Natural killer cell (primary cell): ENCODE measurements around the gene BCAP31. TPM values are rescaled to one million over a fixed set of nuclear protein-coding genes. Genes with fewer than 3 reads are reported as not detected.
A peak's percentile ranks its signal among the peaks of the same experiment; 100 is the strongest.

Experiments
- ATAC-seq, 3 donors: fragments of 150-1000 bp in 2 of 3; fragments of 200-7000 bp in 1 of 3; cut with Tn5 transposase; 1 replicate in 1 of 3; 2 replicates in 2 of 3; pipeline ENCODE4 v1.10.0; 2021; ENCODE audit warnings: mild to moderate bottlenecking in 2 of 3, moderate library complexity in 2 of 3
- DNase-seq, 2 donors: peaks; one replicate each; pipeline versions ENCODE4 v3.0.0 to v3.0.0-alpha.2; 2013 to 2021; ENCODE audit warnings: mixed read lengths in 1 of 2
- H3K27ac ChIP-seq: one replicate; pipeline ENCODE4 v1.5.1; 2013; ENCODE audit warnings: mild to moderate bottlenecking, low read length
- H3K27me3 ChIP-seq: one replicate; pipeline ENCODE4 v1.6.1; 2013; ENCODE audit warnings: low read length; ENCODE audit not compliant: control insufficient read depth, insufficient read depth
- H3K36me3 ChIP-seq: one replicate; pipeline ENCODE4 v1.6.1; 2013; ENCODE audit warnings: low read length; ENCODE audit not compliant: control insufficient read depth, insufficient read depth
- H3K4me1 ChIP-seq: one replicate; pipeline ENCODE4 v1.6.1; 2013; ENCODE audit warnings: low read length; ENCODE audit not compliant: control insufficient read depth, insufficient read depth
- H3K4me3 ChIP-seq: one replicate; pipeline ENCODE4 v1.5.1; 2013; ENCODE audit warnings: low read length
- H3K9me3 ChIP-seq: one replicate; pipeline ENCODE4 v1.6.1; 2013; ENCODE audit warnings: low read length; ENCODE audit not compliant: control insufficient read depth, insufficient read depth
- H3K27ac Mint-ChIP-seq, 2 donors: one replicate each; pipeline ENCODE4 v1.8.0; 2022; ENCODE audit warnings: mild to moderate bottlenecking in 2 of 2, mixed read lengths in 2 of 2, moderate library complexity in 1 of 2
- H3K27me3 Mint-ChIP-seq, 2 donors: one replicate each; pipeline ENCODE4 v1.8.0; 2022; ENCODE audit warnings: low read depth in 2 of 2, mixed read lengths in 2 of 2
- H3K36me3 Mint-ChIP-seq: one replicate; pipeline ENCODE4 v1.8.0; 2022; ENCODE audit warnings: mixed read lengths
- H3K4me1 Mint-ChIP-seq, 2 donors: one replicate each; pipeline ENCODE4 v1.8.0; 2022; ENCODE audit warnings: mixed read lengths in 2 of 2
- H3K4me3 Mint-ChIP-seq: one replicate; pipeline ENCODE4 v1.8.0; 2022; ENCODE audit warnings: mild to moderate bottlenecking, moderate library complexity, mixed read lengths
- H3K9me3 Mint-ChIP-seq, 2 donors: one replicate each; pipeline ENCODE4 v1.8.0; 2022; ENCODE audit warnings: mixed read lengths in 2 of 2
- WGBS: methylation state at CpG from one replicate; pipeline ENCODE4 v1.1.7; 2013; ENCODE audit warnings: missing lambda C conversion rate; ENCODE audit not compliant: insufficient coverage; 5-methylcytosine and 5-hydroxymethylcytosine counted together
- intact Hi-C: fragments of 100-400 bp; cut with micrococcal nuclease; formaldehyde crosslinking; loops from one replicate; pipeline ENCODE4 v1.14.2; 2022
- total RNA-seq, 4 donors: library from RNA; stranded (reverse); fragments of 120-200 nt in 1 of 4; gene quantifications; one replicate each; pipeline versions ENCODE4 v1.2.3 to v1.2.4, GENCODE V29; 2013 to 2022
- TF ChIP-seq, protein P1 (sequence below): fragments of 200-600 bp; IDR thresholded peaks from one replicate; pipeline ENCODE4 v1.8.0; 2022; ENCODE audit warnings: antibody characterized with exemption

BCAP31 gene
- total RNA-seq, 3 donors from 2014 or later (not counting 1 experiment from before 2014, with no cell fraction given): 109 to 131 (median 119) TPM

DNA sequence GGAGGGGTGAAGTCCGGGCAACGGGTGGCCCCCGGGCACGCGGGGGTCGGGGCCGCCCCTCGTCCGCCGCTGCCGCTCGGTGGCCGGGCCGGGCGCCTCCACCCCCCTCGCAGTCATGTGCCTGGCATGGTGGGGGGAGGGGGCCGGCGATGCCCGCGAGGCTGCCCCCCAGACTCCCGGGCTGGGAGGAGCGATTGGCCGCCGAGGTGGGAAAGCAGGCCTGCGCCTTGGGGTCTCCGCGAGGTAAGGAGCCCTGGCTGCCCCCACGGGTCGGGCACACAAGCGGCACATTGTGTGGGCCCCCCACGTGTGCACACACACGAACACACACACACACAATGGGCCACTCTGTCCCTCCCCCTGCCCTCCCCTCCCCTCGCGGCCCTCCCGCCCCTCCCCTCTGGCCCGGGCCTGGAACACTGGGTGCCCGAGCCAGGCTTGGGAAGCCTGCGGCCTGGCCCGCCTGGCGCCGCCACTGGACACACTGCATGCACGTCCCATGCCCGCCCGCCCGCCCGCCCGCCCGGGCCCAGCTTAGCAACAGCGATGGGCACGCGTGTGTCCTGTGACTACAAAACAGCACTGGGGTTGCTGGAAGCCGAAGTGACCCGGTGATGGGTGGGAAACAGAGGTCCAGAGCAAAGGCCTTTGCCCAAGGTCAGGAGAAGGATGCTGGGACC is 35.1 kb downstream of the BCAP31 start:
- Histone ChIP-seq H3K9me3 (no peaks in the 10 kb centered on the region), H3K27me3 (no peaks in the 10 kb centered on the region), H3K4me3 (no peak overlapping the region), H3K4me1 (peaks cover 7% of the 10 kb centered on the region), H3K36me3 (no peaks in the 10 kb centered on the region), H3K27ac (no peak overlapping the region)
- 32% methylated on average over 50 of the region's 53 CpGs for WGBS
- Mint-ChIP-seq H3K4me3 (no peak overlapping the region), H3K4me1 (no peaks in the 10 kb centered on the region), H3K9me3 (no peaks in the 10 kb centered on the region), H3K27ac (no peak overlapping the region), H3K27me3 (peaks cover 0 to 11% of the 10 kb centered on the region in 2 donors), H3K36me3 (no peaks in the 10 kb centered on the region)
- ATAC-seq (no peak), DNase-seq (no peak)
- TF ChIP-seq, protein P1, sequence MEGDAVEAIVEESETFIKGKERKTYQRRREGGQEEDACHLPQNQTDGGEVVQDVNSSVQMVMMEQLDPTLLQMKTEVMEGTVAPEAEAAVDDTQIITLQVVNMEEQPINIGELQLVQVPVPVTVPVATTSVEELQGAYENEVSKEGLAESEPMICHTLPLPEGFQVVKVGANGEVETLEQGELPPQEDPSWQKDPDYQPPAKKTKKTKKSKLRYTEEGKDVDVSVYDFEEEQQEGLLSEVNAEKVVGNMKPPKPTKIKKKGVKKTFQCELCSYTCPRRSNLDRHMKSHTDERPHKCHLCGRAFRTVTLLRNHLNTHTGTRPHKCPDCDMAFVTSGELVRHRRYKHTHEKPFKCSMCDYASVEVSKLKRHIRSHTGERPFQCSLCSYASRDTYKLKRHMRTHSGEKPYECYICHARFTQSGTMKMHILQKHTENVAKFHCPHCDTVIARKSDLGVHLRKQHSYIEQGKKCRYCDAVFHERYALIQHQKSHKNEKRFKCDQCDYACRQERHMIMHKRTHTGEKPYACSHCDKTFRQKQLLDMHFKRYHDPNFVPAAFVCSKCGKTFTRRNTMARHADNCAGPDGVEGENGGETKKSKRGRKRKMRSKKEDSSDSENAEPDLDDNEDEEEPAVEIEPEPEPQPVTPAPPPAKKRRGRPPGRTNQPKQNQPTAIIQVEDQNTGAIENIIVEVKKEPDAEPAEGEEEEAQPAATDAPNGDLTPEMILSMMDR: no peak
- intact Hi-C loops: no loop called here

DNA sequence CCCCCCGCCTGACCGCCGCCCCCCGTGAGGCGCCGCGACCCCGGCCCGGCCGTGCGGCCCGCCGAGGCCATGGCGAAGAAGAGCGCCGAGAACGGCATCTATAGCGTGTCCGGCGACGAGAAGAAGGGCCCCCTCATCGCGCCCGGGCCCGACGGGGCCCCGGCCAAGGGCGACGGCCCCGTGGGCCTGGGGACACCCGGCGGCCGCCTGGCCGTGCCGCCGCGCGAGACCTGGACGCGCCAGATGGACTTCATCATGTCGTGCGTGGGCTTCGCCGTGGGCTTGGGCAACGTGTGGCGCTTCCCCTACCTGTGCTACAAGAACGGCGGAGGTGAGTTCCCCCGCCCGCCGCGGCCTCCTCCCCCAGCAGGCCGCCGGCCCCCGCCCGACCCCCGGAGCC is 35.7 kb downstream of the BCAP31 start:
- WGBS: 2% methylated on average over 54 of the region's 57 CpGs
- no peaks in the 10 kb centered on the region for H3K4me1 Mint-ChIP-seq
- H3K9me3 Mint-ChIP-seq: no peaks in the 10 kb centered on the region
- ATAC-seq (peak in 1 of 3 donors; percentile 6), DNase-seq (no peak)
- TF ChIP-seq, protein P1: no peak
- no peak overlapping the region for H3K27ac Mint-ChIP-seq
- no peak overlapping the region for H3K4me3 Mint-ChIP-seq
- no peaks in the 10 kb centered on the region for H3K9me3 ChIP-seq
- no peaks in the 10 kb centered on the region for H3K36me3 Mint-ChIP-seq
- no peak overlapping the region for H3K4me3 ChIP-seq
- intact Hi-C loops: no loop called here
- H3K4me1 ChIP-seq: peaks cover 7% of the 10 kb centered on the region
- H3K36me3 ChIP-seq: no peaks in the 10 kb centered on the region
- no peak overlapping the region for H3K27ac ChIP-seq
- no peaks in the 10 kb centered on the region for H3K27me3 ChIP-seq
- H3K27me3 Mint-ChIP-seq: peaks cover 0 to 11% of the 10 kb centered on the region in 2 donors

DNA sequence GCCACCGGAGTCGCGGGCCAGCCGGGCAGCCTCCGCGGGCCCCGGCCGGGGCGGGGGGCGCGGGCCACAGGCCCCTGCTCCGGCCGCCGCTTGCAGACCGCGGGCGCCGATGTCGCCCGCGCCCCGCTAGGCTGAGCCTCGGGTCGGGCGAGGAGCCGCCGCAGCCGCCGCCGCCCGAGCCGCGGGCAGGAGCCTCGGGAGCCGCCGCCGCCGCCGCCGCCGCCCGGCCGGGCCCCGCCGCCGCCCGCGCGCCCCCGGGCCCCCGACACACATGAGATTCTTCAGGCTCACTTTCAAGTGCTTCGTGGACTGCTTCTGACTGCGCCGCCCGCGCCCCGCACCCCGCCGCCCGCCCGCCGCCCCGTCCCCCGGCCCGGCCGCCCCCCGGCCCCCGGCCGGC is 36.1 kb downstream of the BCAP31 start:
- under 1% methylated on average over 55 of the region's 69 CpGs for WGBS
- no peaks in the 10 kb centered on the region for H3K9me3 Mint-ChIP-seq
- H3K4me3 Mint-ChIP-seq: no peak overlapping the region
- no peaks in the 10 kb centered on the region for H3K36me3 ChIP-seq
- no peak overlapping the region for H3K27ac ChIP-seq
- ATAC-seq: peak in 1 of 3 donors; percentile 31
- no peaks in the 10 kb centered on the region for H3K27me3 ChIP-seq
- H3K4me3 ChIP-seq: no peak overlapping the region
- no peaks in the 10 kb centered on the region for H3K36me3 Mint-ChIP-seq
- H3K4me1 ChIP-seq: peaks cover 7% of the 10 kb centered on the region
- H3K9me3 ChIP-seq: no peaks in the 10 kb centered on the region
- DNase-seq: no peak
- H3K27ac Mint-ChIP-seq: no peak overlapping the region
- intact Hi-C loops: no loop called here
- no peaks in the 10 kb centered on the region for H3K4me1 Mint-ChIP-seq
- TF ChIP-seq, protein P1: no peak
- H3K27me3 Mint-ChIP-seq: peaks cover 0 to 11% of the 10 kb centered on the region in 2 donors
